NCI-H345 treated with DMSO at 0.1 percent for 48 hours (cell line): ENCODE measurements around the gene CPNE2.
"Not testable (repeated sequence)": the region's sequence is repeated elsewhere in the genome, so short reads cannot be mapped to it uniquely, and the experiment has no call there.

Source experiments
- DNase-seq: peaks from one replicate; lab custom pipeline; 2025; ENCODE audit not compliant: unreplicated experiment; lab: John Stamatoyannopoulos, UW

The CPNE2 gene

DNA sequence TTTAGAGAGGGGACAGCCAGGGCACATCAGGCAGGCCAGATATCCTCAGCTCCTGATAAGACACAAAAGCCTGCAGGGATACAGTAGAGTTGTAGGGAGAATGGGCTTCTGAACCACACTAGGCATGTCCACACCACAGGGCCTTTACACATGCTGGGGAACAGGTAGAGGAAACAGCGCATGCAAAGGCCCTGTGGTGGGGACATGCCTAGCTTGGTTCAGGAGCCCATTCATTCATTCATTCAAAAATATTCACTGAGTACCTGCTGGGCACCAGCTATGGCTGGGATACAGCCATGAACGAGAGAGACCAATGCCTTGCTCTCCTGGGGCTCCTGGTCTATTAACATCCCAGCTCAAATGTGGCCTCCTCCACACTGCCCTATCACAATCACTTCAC, 4.4 kb downstream of the CPNE2 start:
- DNase-seq: no peak

- DNase-seq: no peak
Measured at GRCh38 chr16:57098188-57098841, 5.9 kb downstream of the CPNE2 start.

DNA sequence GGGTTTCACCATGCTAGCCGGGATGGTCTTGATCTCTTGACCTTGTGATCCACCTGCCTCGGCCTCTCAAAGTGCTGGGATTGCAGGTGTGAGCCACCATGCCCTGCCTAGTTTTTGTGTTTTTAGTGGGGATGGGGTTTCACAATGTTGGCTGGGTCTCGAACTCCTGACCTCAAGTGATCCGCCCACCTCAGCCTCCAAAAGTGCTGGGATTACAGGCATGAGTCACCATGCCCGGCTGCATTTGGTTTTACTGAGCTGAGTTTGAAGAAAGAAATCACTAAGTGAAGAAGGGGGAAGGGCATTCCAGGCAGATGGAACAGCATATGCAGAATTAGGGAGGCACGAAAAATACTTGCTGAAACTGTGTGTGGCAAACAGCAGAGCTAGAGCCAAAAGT, 7.6 kb downstream of the CPNE2 start:
- DNase-seq: not testable (repeated sequence)

DNA sequence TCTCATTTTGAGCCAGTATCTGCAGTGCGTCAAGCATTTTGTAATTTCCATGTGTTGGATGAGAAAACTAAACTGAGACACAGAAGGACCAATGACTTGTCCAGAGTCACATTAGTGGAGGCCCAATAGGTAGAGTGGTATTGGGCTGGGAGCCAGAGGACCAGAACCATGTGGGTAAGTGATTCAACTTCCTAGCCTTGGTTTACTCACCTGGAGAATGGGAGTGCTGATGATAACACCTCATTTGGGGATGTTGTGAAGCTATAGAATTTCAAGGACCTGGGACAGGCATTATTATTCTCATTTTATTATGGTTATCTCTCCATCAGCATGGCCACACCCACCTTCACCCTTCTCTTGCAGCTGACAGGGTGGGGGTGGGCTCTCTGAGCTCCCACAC, 8.1 kb downstream of the CPNE2 start:
- no peak for DNase-seq

DNA sequence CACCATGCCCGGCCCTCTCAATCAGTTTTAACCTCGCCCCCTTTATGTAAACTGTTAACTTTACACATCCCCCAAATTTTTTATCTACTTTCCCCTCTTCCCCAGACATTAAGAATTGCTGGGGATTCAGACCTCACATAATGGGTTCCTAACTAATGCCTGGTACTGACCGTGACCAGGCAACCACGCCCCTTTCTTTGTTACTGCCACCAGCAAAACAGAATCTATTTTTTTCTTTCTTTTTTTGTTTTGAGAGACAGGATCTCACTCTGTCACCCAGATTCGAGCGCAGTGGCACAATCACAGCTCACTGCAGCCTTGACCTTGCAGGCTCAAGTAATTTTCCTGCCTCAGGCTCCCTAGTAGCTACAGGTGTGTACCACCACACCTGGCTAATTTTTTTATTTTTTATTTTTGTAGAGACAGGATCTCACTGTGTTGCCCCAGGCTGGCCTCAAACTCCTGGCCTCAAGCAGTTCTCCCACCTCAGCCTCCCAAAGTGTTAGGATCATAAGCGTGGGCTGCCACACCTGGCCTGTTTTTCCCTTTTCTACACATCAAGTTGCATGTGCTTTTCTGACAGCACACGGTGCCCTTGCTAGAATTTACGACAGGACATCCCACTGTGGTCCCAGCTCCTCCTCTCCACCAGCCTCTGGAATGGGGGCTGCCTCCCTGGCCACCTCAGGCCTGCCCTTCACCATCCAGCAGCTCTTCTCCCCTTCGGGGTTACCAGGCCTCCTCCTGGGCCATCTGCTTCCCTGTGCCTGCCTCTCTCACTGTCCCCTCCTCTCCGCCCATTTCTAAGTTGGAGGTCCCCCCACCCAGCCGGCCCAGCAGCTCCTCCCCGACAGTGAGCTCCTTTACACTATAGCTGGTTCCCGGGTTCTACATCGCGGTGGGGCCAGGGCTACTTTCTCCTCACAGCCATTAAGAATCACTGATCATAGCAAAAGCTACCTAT, 10.8 kb downstream of the CPNE2 start:
- no peak for DNase-seq

- DNase-seq: no peak
Measured at GRCh38 chr16:57104706-57105105, 12.3 kb downstream of the CPNE2 start.

- DNase-seq: no peak
Measured at GRCh38 chr16:57105184-57105583, 12.8 kb downstream of the CPNE2 start.

DNA sequence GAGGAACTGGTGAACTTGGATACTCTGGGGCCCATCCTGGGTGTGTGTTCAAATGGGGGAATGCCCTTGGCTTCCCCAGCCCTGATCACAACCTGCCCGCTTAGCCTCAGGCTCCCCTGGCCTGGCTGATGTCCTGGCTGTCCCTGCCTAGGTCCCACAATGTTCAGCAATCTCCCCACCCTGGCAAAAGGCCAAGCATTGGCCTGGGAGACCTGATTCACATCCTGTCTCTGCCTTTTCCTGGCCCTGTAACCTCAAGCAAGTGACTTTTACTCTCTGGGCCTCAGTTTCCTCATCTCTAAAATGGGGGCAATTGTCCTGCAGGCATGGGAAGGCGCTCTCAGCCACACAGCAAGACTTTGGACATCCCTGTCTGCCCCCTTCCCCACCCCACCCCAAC, 14.4 kb downstream of the CPNE2 start:
- no peak for DNase-seq

DNA sequence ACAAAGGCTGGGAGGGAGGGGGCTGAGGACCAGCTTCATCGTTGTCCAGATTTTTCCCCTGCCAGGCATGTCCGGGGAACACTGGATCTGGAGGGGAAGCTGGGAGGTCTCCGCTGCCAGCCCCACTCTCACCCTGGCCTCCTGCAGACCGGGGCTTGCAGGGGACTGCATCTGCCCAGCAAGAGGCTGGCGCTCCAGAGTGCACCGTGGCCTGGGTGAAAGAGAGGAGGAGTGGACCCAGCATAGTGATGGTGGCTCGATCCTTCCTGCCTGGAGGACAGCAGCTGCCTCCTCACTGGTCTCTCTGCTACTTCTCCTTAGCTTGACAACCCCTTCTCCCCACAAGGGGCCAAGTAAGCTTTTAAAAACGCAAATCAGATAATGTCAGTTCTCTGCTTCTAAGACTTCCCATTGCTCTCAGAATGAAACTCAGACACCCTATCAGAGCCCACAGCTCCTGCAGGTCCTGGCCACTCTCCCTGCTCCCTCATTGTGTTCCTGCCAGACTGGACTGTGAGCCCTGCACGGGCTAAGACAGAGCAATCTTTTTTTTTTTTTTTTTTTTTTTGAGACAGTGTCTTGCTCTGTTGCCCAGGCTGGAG, 15.0 kb downstream of the CPNE2 start:
- DNase-seq: no peak

GRCh38 chr16:57108432-57108831, 16.0 kb downstream of the CPNE2 start:
- DNase-seq: no peak

DNA sequence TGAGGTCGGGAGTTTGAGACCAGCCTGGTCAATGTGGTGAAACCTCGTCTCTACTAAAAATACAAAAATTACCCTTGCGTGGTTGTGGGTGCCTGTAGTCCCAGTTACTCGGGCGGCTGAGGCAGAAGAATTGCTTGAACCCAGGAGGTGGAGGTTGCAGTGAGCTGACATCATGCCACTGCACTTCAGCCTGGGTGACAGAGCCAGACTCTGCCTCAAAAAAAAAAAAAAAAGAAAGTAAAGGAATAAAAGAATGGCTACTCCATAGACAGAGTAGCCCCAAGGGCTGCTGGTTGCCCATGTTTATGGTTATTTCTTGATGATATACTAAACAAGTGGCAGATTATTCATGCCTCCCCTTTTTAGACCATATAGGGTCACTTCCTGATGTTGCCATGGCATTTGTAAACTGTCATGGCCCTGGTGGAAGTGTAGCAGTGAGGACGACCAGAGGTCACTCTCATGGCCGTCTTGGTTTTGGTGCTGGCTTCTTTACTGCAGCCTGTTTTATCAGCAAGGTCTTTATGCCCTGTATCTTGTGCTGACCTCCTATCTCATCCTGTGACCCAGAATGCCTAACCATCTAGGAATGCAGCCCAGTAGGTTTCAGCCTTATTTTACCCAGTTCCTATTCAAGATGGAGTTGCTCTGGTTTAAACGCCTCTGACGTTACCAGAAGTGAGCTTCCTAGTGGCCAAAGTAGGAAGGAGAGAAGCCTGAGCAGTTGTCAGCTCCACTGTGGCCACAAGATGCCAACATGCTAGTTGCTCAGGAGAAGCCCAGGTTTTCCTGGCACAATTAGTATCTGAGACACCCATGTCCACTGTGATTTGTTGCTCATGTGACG, 17.1 kb downstream of the CPNE2 start:
- DNase-seq: not testable (repeated sequence)

- no peak for DNase-seq
Measured at GRCh38 chr16:57110937-57111336, 18.6 kb downstream of the CPNE2 start.

DNA sequence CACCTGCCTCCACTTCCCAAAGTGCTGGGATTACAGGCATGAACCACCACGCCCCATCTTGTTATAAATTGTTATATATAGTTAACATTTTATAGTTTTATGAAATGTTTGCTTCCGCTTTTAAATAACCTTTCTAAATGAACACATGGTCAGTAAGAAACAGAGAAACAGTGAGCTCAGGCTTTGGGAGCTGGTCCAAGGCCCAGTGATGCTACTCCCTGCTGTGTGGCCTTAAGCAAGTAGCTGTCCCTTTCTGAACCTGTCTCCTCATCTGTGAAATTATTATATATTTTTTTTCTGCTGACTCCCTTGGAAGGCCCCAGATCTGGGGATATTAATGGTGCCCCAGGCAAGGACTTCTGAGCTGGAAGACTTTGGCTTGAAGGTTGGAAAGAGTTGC, 19.0 kb downstream of the CPNE2 start:
- no peak for DNase-seq

- DNase-seq: no peak
Measured at GRCh38 chr16:57112403-57113041, 20.1 kb downstream of the CPNE2 start.

GRCh38 chr16:57113042-57113453, 20.7 kb downstream of the CPNE2 start:
- no peak for DNase-seq

GRCh38 chr16:57113664-57114063, 21.3 kb downstream of the CPNE2 start:
- DNase-seq: no peak

GRCh38 chr16:57115168-57115513, 22.8 kb downstream of the CPNE2 start:
- DNase-seq: no peak

DNA sequence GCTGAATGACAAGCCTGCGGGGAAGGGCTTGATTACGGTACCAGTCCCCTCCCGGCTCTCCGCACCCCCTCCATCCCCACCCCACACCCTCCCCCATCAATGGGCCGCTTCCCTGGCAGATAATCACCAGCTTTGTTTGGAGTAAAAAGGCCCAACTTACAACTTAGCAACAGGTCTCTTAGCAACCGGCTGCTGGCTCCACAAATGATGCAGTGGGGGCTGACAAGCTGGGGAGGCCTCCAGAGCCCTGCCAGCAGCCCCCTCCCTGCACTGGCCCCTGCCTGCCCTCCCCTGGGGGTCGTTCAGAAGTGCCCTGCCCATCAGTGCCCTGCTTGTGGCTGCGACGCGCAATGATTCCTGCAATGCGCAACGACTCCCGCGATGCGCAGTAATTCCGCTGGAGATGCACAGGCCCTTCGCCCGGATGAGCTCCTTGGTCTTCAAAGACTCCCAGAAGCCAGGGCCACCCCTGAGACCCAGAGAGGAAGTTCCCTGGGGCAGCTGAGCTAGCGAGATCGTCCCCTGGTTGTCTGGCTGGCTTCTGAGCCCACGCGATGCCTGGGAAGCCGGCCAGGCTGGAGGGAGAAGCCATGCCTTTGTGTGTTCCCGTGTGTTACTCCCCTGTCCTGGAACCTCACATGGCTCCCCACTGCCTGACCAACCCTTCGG, 23.3 kb downstream of the CPNE2 start:
- no peak for DNase-seq

GRCh38 chr16:57118461-57119084, 26.2 kb downstream of the CPNE2 start:
- DNase-seq: no peak
